Measurements from ENCODE around the gene LEP.

GRCh38 chr7:128264477-128264876 lies 23.4 kb downstream of the LEP start:
- TF ChIP-seq CTCF (IDR thresholded peaks at IDR 0.05; ENCODE audit: low read depth, low read length), result no peak
- TF ChIP-seq EZH2phosphoT487 (IDR thresholded peaks at IDR 0.05; ENCODE audit: low read depth), result no peak
